Neuronal stem cell (in vitro differentiated cells): ENCODE measurements around the gene CFAP141.

Experiments
- DNase-seq: peaks from one replicate; pipeline ENCODE4 v3.0.0-alpha.2; 2013; ENCODE audit warnings: low spot score
- H2AFZ ChIP-seq: one replicate; pipeline ENCODE4 v1.6.1; 2013; ENCODE audit warnings: mild to moderate bottlenecking, low read length, inconsistent platforms
- H2AK5ac ChIP-seq: 2 replicates; pipeline ENCODE4 v1.6.1; 2013; ENCODE audit warnings: low read depth, mild to moderate bottlenecking, inconsistent platforms, low read length, moderate library complexity, mixed read lengths
- H2BK120ac ChIP-seq: 2 replicates; pipeline ENCODE4 v1.6.1; 2013; ENCODE audit warnings: low read depth, mild to moderate bottlenecking, inconsistent platforms, low read length, moderate library complexity, mixed read lengths
- H2BK12ac ChIP-seq: one replicate; pipeline ENCODE4 v1.6.1; 2013; ENCODE audit warnings: low read length, inconsistent platforms
- H2BK15ac ChIP-seq: 2 replicates; pipeline ENCODE4 v1.6.1; 2013; ENCODE audit warnings: mild to moderate bottlenecking, low read length, inconsistent platforms, mixed read lengths
- H2BK5ac ChIP-seq: one replicate; pipeline ENCODE4 v1.6.1; 2013; ENCODE audit warnings: inconsistent platforms, mild to moderate bottlenecking, low read length, moderate library complexity
- H3K14ac ChIP-seq: one replicate; pipeline ENCODE4 v1.6.1; 2013; ENCODE audit warnings: low read length, inconsistent platforms
- H3K18ac ChIP-seq: 2 replicates; pipeline ENCODE4 v1.6.1; 2013; ENCODE audit warnings: low read length, inconsistent platforms
- H3K23ac ChIP-seq: 2 replicates; pipeline ENCODE4 v1.6.1; 2013; ENCODE audit warnings: low read depth, mild to moderate bottlenecking, mixed read lengths, low read length, inconsistent platforms; ENCODE audit not compliant: poor library complexity
- H3K27ac ChIP-seq: replicated peaks from 3 replicates; pipeline ENCODE4 v1.5.1; 2013; ENCODE audit warnings: low read length, inconsistent platforms
- H3K27me3 ChIP-seq, 3 experiments: 2 replicates each; pipeline ENCODE4 v1.6.1; 2013; ENCODE audit warnings: low read length in 3 of 3, mild to moderate bottlenecking in 2 of 3, inconsistent platforms in 1 of 3, low read depth in 1 of 3, mixed read lengths in 1 of 3, moderate library complexity in 1 of 3; ENCODE audit not compliant: control insufficient read depth in 3 of 3, insufficient read depth in 3 of 3
- H3K36me3 ChIP-seq, 2 donors: replicated peaks in 1 of 2; 2 replicates each; pipeline ENCODE4 v1.6.1; 2013; ENCODE audit warnings: low read length in 2 of 2; ENCODE audit not compliant: control insufficient read depth in 2 of 2, insufficient read depth in 2 of 2
- H3K4ac ChIP-seq: 2 replicates; pipeline ENCODE4 v1.6.1; 2013; ENCODE audit warnings: inconsistent platforms, mild to moderate bottlenecking, low read length, moderate library complexity
- H3K4me1 ChIP-seq, 2 donors: 1 replicate in 1 of 2; 2 replicates in 1 of 2; pipeline ENCODE4 v1.6.1; 2013; ENCODE audit warnings: low read length in 2 of 2, low read depth in 1 of 2; ENCODE audit not compliant: control insufficient read depth in 2 of 2, insufficient read depth in 1 of 2
- H3K4me2 ChIP-seq: one replicate; pipeline ENCODE4 v1.6.1; 2013; ENCODE audit warnings: mild to moderate bottlenecking, low read length, inconsistent platforms; ENCODE audit not compliant: insufficient read depth, poor library complexity, severe bottlenecking
- H3K4me3 ChIP-seq, 2 donors: 2 replicates each; pipeline ENCODE4 v1.5.1; 2013; ENCODE audit warnings: low read length in 2 of 2, mild to moderate bottlenecking in 2 of 2, inconsistent platforms in 1 of 2, moderate library complexity in 1 of 2
- H3K79me1 ChIP-seq: one replicate; pipeline ENCODE4 v1.6.1; 2013; ENCODE audit warnings: low read depth, mild to moderate bottlenecking, inconsistent platforms, low read length, moderate library complexity
- H3K9ac ChIP-seq: one replicate; pipeline ENCODE4 v1.6.1; 2013; ENCODE audit warnings: mild to moderate bottlenecking, low read depth, low read length, inconsistent platforms; ENCODE audit not compliant: poor library complexity
- H3K9me3 ChIP-seq, 2 donors: replicated peaks in 1 of 2; 2 replicates each; pipeline versions ENCODE3 to v1.6.1; 2013; ENCODE audit warnings: low read length in 2 of 2, mild to moderate bottlenecking in 2 of 2, inconsistent platforms in 1 of 2, low read depth in 1 of 2, mixed read lengths in 1 of 2, moderate library complexity in 1 of 2; ENCODE audit not compliant: control insufficient read depth in 2 of 2, insufficient read depth in 1 of 2
- H4K8ac ChIP-seq: one replicate; pipeline ENCODE4 v1.6.1; 2013; ENCODE audit warnings: low read depth, mild to moderate bottlenecking, inconsistent platforms, low read length, moderate library complexity
- H4K91ac ChIP-seq: one replicate; pipeline ENCODE4 v1.6.1; 2013; ENCODE audit warnings: low read length, low read depth, mild to moderate bottlenecking, inconsistent platforms; ENCODE audit not compliant: poor library complexity
- WGBS, 2 donors: extraction: QIAGEN DNeasy Blood & Tissue Kit; methylation state at CpG; one replicate each; pipeline ENCODE4 v1.1.7; 2013; ENCODE audit warnings: missing lambda C conversion rate in 2 of 2, mixed read lengths in 1 of 2; ENCODE audit not compliant: insufficient read length in 2 of 2, insufficient replicate concordance in 1 of 2; ENCODE audit errors: extremely low coverage in 2 of 2; 5-methylcytosine and 5-hydroxymethylcytosine counted together

Gene CFAP141

GRCh38 chr1:154183046-154183915 is 22.9 kb downstream of the CFAP141 start:
- Histone ChIP-seq H3K4me3 (peak overlapping the region; percentile 90 to 97), H2BK120ac (no peak overlapping the region), H3K79me1 (peaks cover 5% of the 10 kb centered on the region), H2BK15ac (no peak overlapping the region), H3K14ac (peak overlapping the region; percentile 97), H3K4me1 (peaks cover 21 to 30% of the 10 kb centered on the region in 2 donors), H4K8ac (no peak overlapping the region), H3K27me3 (no peaks in the 10 kb centered on the region), H3K23ac (peak overlapping the region; percentile 93), H3K18ac (peak overlapping the region; percentile 90), H3K4me2 (peak overlapping the region; percentile 79), H3K36me3 (peaks cover 2 to 15% of the 10 kb centered on the region in 2 donors), H2BK5ac (peak overlapping the region; percentile 54), H2AFZ (peak overlapping the region; percentile 73), H3K9ac (peak overlapping the region; percentile 90), H3K4ac (no peak overlapping the region), H2AK5ac (no peak overlapping the region), H3K9me3 (no peaks in the 10 kb centered on the region), H3K27ac (peak overlapping the region; percentile 96), H4K91ac (no peak overlapping the region), H2BK12ac (no peak overlapping the region)
- DNase-seq: peak; percentile 96
- WGBS, 2 donors: no CpG with 5 or more reads among the region's 41 CpGs

GRCh38 chr1:154182344-154183045 is 23.6 kb downstream of the CFAP141 start:
- Histone ChIP-seq H3K14ac (peak overlapping the region; percentile 97), H3K4me1 (peaks cover 24 to 37% of the 10 kb centered on the region in 2 donors), H3K36me3 (peaks cover 2 to 18% of the 10 kb centered on the region in 2 donors), H3K27ac (peak overlapping the region; percentile 74), H3K18ac (peak overlapping the region; percentile 90), H3K4ac (no peak overlapping the region), H4K91ac (no peak overlapping the region), H2BK15ac (no peak overlapping the region), H3K27me3 (no peaks in the 10 kb centered on the region), H4K8ac (no peak overlapping the region), H3K9ac (peak overlapping the region; percentile 90), H3K79me1 (peaks cover 5% of the 10 kb centered on the region), H3K4me3 (peak overlapping the region; percentile 90 to 97), H2BK12ac (no peak overlapping the region), H2BK120ac (no peak overlapping the region), H2AFZ (peak overlapping the region; percentile 73), H2AK5ac (peak overlapping the region; percentile 20), H3K23ac (peak overlapping the region; percentile 93), H3K4me2 (peak overlapping the region; percentile 79), H2BK5ac (peak overlapping the region; percentile 54), H3K9me3 (no peaks in the 10 kb centered on the region)
- no CpG with 5 or more reads among the region's 35 CpGs for WGBS, 2 donors
- no peak for DNase-seq

GRCh38 chr1:154181944-154182343 is 24.2 kb downstream of the CFAP141 start:
- no peak overlapping the region for H4K8ac ChIP-seq
- peaks cover 2 to 24% of the 10 kb centered on the region in 2 donors for H3K36me3 ChIP-seq
- H2BK15ac ChIP-seq: no peak overlapping the region
- H3K4ac ChIP-seq: no peak overlapping the region
- H3K27ac ChIP-seq: peak overlapping the region; percentile 3
- DNase-seq: no peak
- peak overlapping the region; percentile 73 for H2AFZ ChIP-seq
- peaks cover 24 to 38% of the 10 kb centered on the region in 2 donors for H3K4me1 ChIP-seq
- peak overlapping the region; percentile 90 to 97 for H3K4me3 ChIP-seq
- H2AK5ac ChIP-seq: no peak overlapping the region
- peaks cover 5% of the 10 kb centered on the region for H3K79me1 ChIP-seq
- H3K4me2 ChIP-seq: peak overlapping the region; percentile 79
- H3K18ac ChIP-seq: no peak overlapping the region
- H3K9me3 ChIP-seq: no peaks in the 10 kb centered on the region
- H2BK120ac ChIP-seq: no peak overlapping the region
- no peak overlapping the region for H4K91ac ChIP-seq
- H3K14ac ChIP-seq: no peak overlapping the region
- no peak overlapping the region for H2BK5ac ChIP-seq
- H3K27me3 ChIP-seq: no peaks in the 10 kb centered on the region
- H3K9ac ChIP-seq: peak overlapping the region; percentile 90
- WGBS, 2 donors: no CpG with 5 or more reads among the region's 6 CpGs
- no peak overlapping the region for H3K23ac ChIP-seq
- H2BK12ac ChIP-seq: no peak overlapping the region
